Left ventricle myocardium inferior (tissue), 1 donor: ENCODE data around the gene SPECC1L. TPM values are rescaled to one million over a fixed set of nuclear protein-coding genes. Genes with fewer than 3 reads are reported as not detected.

Source experiments
- DNase-seq: peaks from one replicate; pipeline ENCODE4 v3.0.0-alpha.2; 2020
- H3K27ac ChIP-seq: fragments of 200-600 bp; replicated peaks from 2 replicates; pipeline ENCODE4 v1.8.0; 2021
- H3K27me3 ChIP-seq: fragments of 200-600 bp; 2 replicates; pipeline ENCODE4 v1.8.0; 2021; ENCODE audit warnings: low read depth
- H3K36me3 ChIP-seq: fragments of 200-600 bp; 2 replicates; pipeline ENCODE4 v1.8.0; 2021
- H3K4me1 ChIP-seq: fragments of 200-600 bp; 2 replicates; pipeline ENCODE4 v1.8.0; 2021
- H3K4me3 ChIP-seq: fragments of 200-600 bp; 2 replicates; pipeline ENCODE4 v1.8.0; 2021; ENCODE audit warnings: mild to moderate bottlenecking, moderate library complexity
- H3K9me3 ChIP-seq: fragments of 200-600 bp; replicated peaks from 2 replicates; pipeline ENCODE4 v1.8.0; 2021
- CTCF ChIP-seq: fragments of 200-600 bp; IDR thresholded peaks from 2 replicates; pipeline ENCODE4 v1.8.0; 2021; ENCODE audit warnings: antibody characterized with exemption, mild to moderate bottlenecking, borderline replicate concordance
- intact Hi-C: fragments of 100-400 bp; cut with micrococcal nuclease; formaldehyde crosslinking; loops from one replicate; pipeline ENCODE4 v1.11.0; 2022
- total RNA-seq: library from RNA; stranded (reverse); fragmentation: NEBNext Ultra II Directional; extraction: Animal tissue kit (Norgen Biotek cat#: 25700); gene quantifications from one replicate; pipeline ENCODE4 v1.2.1, GENCODE V29; 2021
- donor health status: DM: no; HTN: yes; CAD: no; lungs with severe emphysema.

SPECC1L gene
- total RNA-seq, 1 donor from 2014 or later, result 51.9 TPM

DNA sequence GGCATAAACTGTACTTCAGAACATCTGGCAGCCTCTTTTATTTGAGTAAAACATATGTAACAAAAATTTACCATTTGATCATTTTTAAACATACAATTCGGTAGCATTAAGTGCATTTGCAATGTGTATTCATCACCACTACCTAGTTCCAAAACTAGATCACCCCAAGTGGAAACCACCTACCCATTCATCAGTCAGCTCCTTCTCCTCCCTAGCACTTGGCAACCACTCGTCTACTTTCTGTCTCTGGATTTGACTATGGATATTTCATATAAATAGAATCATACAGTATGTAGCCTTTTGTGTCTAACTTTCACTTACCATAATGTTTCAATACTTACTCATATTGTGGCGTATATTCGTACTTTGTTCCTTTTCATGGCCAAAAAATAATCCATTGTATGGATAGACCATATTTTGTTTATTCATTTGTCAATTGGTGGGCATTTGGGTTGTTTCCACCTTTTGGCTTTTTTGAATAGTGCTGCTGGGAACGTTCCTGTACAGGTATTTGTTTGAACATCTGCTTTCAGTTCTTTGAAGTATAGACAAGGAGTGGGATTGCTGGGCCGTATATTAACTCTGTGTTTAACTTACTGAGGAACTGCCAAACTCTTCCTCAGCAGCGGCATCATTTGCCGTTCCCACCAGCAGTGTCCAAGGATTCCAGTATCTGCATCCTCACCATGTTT, 129.5 kb downstream of the SPECC1L start:
- peak overlapping the region; percentile 87 for H3K27ac ChIP-seq
- H3K4me1 ChIP-seq, result peaks cover 71% of the 10 kb centered on the region
- intact Hi-C loops, result no loop called here
- H3K9me3 ChIP-seq, result no peaks in the 10 kb centered on the region
- peaks cover 27% of the 10 kb centered on the region for H3K36me3 ChIP-seq
- no peak overlapping the region for H3K4me3 ChIP-seq
- no peak for TF ChIP-seq CTCF
- DNase-seq, result no peak
- H3K27me3 ChIP-seq, result no peaks in the 10 kb centered on the region

DNA sequence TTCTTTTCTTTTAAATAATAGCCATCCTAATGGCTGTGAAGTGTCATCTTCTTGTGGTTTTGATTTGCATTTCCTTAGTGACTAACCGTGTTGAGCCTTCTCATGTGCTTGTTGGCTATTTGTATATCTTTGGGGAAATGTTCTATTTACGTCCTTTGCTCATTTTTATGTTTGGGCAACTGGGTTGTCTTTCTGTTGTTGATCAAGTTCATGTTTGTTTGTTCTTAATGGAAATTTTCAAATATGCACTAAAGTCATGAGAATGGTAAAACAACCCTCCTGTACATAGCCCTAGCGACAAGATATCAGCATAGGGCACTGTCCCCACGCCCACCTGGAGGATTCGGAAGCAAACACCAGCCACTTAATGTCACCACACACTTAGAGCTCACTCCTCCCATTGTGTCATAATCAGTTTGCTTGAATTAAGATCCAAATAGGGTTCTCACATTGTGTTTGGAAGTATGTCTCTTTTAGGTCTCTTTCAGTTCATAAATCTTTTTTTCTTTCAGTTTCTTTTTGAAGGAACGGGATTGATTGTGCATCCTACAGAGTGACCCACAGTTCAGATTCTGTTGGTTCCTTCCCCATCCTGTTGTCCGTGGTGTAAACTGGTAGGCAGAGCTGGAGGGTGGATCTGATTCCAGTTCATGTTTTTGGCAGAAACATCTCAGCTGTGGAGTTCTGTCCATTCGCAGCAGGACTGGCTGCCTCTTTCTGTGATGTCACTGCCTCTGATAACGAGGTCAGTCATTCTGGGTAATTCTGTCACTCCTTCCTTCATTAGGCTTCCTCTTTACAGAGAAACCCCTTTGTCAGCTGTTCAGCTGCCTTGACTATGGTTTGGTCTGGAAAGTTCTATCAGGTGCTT, 130.3 kb downstream of the SPECC1L start:
- peak overlapping the region; percentile 1 for H3K4me3 ChIP-seq
- intact Hi-C loops, result no loop called here
- DNase-seq, result no peak
- peaks cover 28% of the 10 kb centered on the region for H3K36me3 ChIP-seq
- H3K27ac ChIP-seq, result peak overlapping the region; percentile 87
- TF ChIP-seq CTCF, result no peak
- peaks cover 76% of the 10 kb centered on the region for H3K4me1 ChIP-seq
- no peaks in the 10 kb centered on the region for H3K27me3 ChIP-seq
- H3K9me3 ChIP-seq, result no peaks in the 10 kb centered on the region

- no peak for TF ChIP-seq CTCF
- DNase-seq, result no peak
- H3K27ac ChIP-seq, result peak overlapping the region; percentile 87
- H3K36me3 ChIP-seq, result peaks cover 18% of the 10 kb centered on the region
- peaks cover 79% of the 10 kb centered on the region for H3K4me1 ChIP-seq
- H3K9me3 ChIP-seq, result no peaks in the 10 kb centered on the region
- no peaks in the 10 kb centered on the region for H3K27me3 ChIP-seq
- peak overlapping the region; percentile 47 for H3K4me3 ChIP-seq
- intact Hi-C loops, result no loop called here
Observed at GRCh38 chr22:24401931-24402367, 131.3 kb downstream of the SPECC1L start.

DNA sequence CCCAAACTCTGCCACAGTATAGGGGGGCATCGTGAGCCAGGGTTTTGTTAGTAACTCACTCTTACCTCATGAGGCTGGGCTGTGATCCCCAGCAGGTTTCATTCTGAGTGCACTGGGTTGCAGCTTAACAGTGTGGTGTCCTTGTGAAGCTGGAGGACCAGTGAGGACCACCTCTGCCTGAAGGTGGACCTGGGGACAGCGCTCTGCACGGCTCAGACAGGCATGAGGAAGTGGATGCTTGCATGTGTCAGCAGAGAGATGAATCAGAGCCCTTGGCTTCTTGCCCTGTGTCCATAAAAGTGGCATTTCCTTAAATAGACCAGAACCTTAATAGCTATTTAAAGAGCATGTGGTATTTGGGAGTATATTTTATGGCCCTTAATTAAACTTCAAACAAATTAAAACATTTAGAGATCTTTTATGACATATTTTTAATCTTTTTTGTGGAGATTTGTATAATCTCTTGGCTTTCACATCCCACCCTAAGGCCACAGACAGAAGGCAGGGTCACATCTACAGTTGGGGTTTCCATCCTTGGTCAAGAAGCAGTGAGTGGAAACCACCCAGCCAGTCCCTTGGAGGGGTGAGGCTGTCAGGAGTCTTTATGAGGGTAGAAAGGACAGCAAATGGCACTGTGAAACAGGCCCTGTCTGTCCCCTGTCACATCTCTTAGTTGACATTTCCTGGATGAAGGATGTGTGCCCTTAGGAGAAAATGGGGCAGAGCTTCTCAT, 132.0 kb downstream of the SPECC1L start:
- H3K27ac ChIP-seq, result peak overlapping the region; percentile 87
- peak overlapping the region; percentile 47 for H3K4me3 ChIP-seq
- no peak for TF ChIP-seq CTCF
- H3K27me3 ChIP-seq, result no peaks in the 10 kb centered on the region
- H3K4me1 ChIP-seq, result peaks cover 79% of the 10 kb centered on the region
- intact Hi-C loops, result no loop called here
- peak; percentile 57 for DNase-seq
- H3K9me3 ChIP-seq, result no peaks in the 10 kb centered on the region
- H3K36me3 ChIP-seq, result peaks cover 14% of the 10 kb centered on the region

DNA sequence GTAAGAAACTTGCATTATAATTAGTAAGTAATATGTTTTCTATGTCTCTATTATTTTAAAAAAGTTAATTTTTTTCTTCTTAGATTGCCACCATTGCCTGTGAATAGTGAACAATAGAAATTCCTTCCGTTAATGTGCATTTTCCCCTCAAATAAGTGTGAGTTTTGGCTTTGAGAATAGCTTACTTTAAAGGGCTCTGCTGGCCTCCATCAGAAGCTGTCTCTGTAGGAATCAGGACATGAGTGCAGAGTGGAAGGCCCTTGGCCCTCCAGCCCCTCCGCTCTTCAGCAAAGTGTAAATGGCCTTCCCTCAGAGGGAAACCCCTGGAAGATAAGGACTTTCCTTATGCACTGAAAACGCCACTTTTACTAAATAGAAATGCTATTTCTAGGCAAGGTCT, 132.7 kb downstream of the SPECC1L start:
- no peaks in the 10 kb centered on the region for H3K27me3 ChIP-seq
- no peak for TF ChIP-seq CTCF
- peaks cover 14% of the 10 kb centered on the region for H3K36me3 ChIP-seq
- no peak for DNase-seq
- H3K4me1 ChIP-seq, result peaks cover 83% of the 10 kb centered on the region
- no peaks in the 10 kb centered on the region for H3K9me3 ChIP-seq
- intact Hi-C loops, result no loop called here
- no peak overlapping the region for H3K4me3 ChIP-seq
- H3K27ac ChIP-seq, result peak overlapping the region; percentile 87
